ENCODE measurements around the gene NUDT8.
A peak's percentile ranks its signal among the peaks of the same experiment; 100 is the strongest.

Gene NUDT8

GRCh38 chr11:67652965-67653845, 23.5 kb upstream of the NUDT8 start (continued):
- TF ChIP-seq PATZ1 (CRISPR knock-in tag; IDR thresholded peaks at IDR 0.05; ENCODE audit: borderline replicate concordance) (no peak), ZC3H10 (CRISPR knock-in tag; IDR thresholded peaks at IDR 0.05) (no peak), ESRRG (CRISPR knock-in tag; IDR thresholded peaks at IDR 0.05) (no peak)

GRCh38 chr11:67651976-67652781, 22.4 kb upstream of the NUDT8 start:
- TF ChIP-seq GLIS3 (CRISPR knock-in tag; IDR thresholded peaks at IDR 0.05) (no peak), CREB5 (CRISPR knock-in tag; IDR thresholded peaks at IDR 0.05; ENCODE audit: low read depth) (no peak), ZC3H10 (CRISPR knock-in tag; IDR thresholded peaks at IDR 0.05) (no peak), ZNF8 (CRISPR knock-in tag; IDR thresholded peaks at IDR 0.05) (no peak), TSHZ2 (CRISPR knock-in tag; IDR thresholded peaks at IDR 0.05) (no peak)
- peak; percentile 21; the same call in 1 of the 3 replicates for ATAC-seq

- no peak for ATAC-seq
- TF ChIP-seq SNAI2 (CRISPR knock-in tag; IDR thresholded peaks at IDR 0.05) (no peak), OSR1 (CRISPR knock-in tag; IDR thresholded peaks at IDR 0.05) (no peak), ZNF8 (CRISPR knock-in tag; IDR thresholded peaks at IDR 0.05) (no peak), POU6F1 (CRISPR knock-in tag; IDR thresholded peaks at IDR 0.05; ENCODE audit: borderline replicate concordance, low read depth) (no peak), RARB (CRISPR knock-in tag; IDR thresholded peaks at IDR 0.05) (no peak)
These were observed 20.1 kb upstream of the NUDT8 start for GRCh38 chr11:67649634-67650510.

- TF ChIP-seq CSDC2 (CRISPR knock-in tag; IDR thresholded peaks at IDR 0.05) = no peak
- no peak for TF ChIP-seq ZFP30 (CRISPR knock-in tag; IDR thresholded peaks at IDR 0.05)
- no peak for TF ChIP-seq CSRNP3 (CRISPR knock-in tag; IDR thresholded peaks at IDR 0.05)
- TF ChIP-seq ZNF8 (CRISPR knock-in tag; IDR thresholded peaks at IDR 0.05) = no peak
- no peak for ATAC-seq
These were observed 19.3 kb upstream of the NUDT8 start for GRCh38 chr11:67648796-67649613.

Data from SK-N-SH treated with all-trans-retinoic acid at 6 μM for 48 hours (cell line).